Activated CD4-positive, alpha-beta memory T cell treated with anti-CD3 and anti-CD28 coated beads for 36 hours (primary cell): ENCODE data around the gene UTS2. TPM values are rescaled to one million over a fixed set of nuclear protein-coding genes. Genes with fewer than 3 reads are reported as not detected.

Source experiments
- CTCF ChIA-PET: fragments of 350-600 bp; sonication (Branson Sonifier 250); formaldehyde crosslinking; loops from one replicate; lab custom pipeline; 2021; ENCODE audit warnings: antibody characterized with exemption, inconsistent platforms; lab: Charles Lee
- POLR2A ChIA-PET: fragments of 350-600 bp; sonication (Branson Sonifier 250); formaldehyde crosslinking; loops from one replicate; lab custom pipeline; 2021; ENCODE audit warnings: antibody characterized with exemption; lab: Charles Lee
- DNase-seq: peaks from one replicate; pipeline ENCODE4 v3.0.0-alpha.2; 2020
- H3K27ac Mint-ChIP-seq: one replicate; pipeline ENCODE4 v1.8.0; 2021; ENCODE audit warnings: mixed read lengths
- H3K27me3 Mint-ChIP-seq: one replicate; pipeline ENCODE4 v1.8.0; 2021; ENCODE audit warnings: mixed read lengths
- H3K36me3 Mint-ChIP-seq: one replicate; pipeline ENCODE4 v1.8.0; 2021; ENCODE audit warnings: mixed read lengths
- H3K4me1 Mint-ChIP-seq: one replicate; pipeline ENCODE4 v1.8.0; 2021; ENCODE audit warnings: low read depth, mixed read lengths
- H3K4me3 Mint-ChIP-seq: one replicate; pipeline ENCODE4 v1.8.0; 2021; ENCODE audit warnings: mild to moderate bottlenecking, mixed read lengths
- H3K9me3 Mint-ChIP-seq: one replicate; pipeline ENCODE4 v1.8.0; 2021; ENCODE audit warnings: mixed read lengths
- intact Hi-C: fragments of 100-400 bp; cut with micrococcal nuclease; formaldehyde crosslinking; loops from one replicate; pipeline ENCODE4 v1.15.1; 2023
- total RNA-seq, 2 experiments: library from RNA; stranded (reverse); gene quantifications; one replicate each; pipeline ENCODE4 v1.2.3, GENCODE V29; 2021

UTS2 gene
- total RNA-seq, 2 experiments from 2014 or later: not detected

GRCh38 chr1:7831458-7831857, 21.4 kb downstream of the UTS2 start:
- DNase-seq: no peak
- Mint-ChIP-seq H3K9me3 (no peaks in the 10 kb centered on the region), H3K4me3 (no peak overlapping the region), H3K27ac (no peak overlapping the region), H3K27me3 (no peaks in the 10 kb centered on the region), H3K4me1 (peaks cover 12% of the 10 kb centered on the region), H3K36me3 (peaks cover 15% of the 10 kb centered on the region)
- POLR2A ChIA-PET: no interaction called here
- CTCF ChIA-PET: no interaction called here
- intact Hi-C loops: no loop called here

- POLR2A ChIA-PET: no interaction called here
- CTCF ChIA-PET: interaction anchor here (1.7 kb wide), 1 partner anchor 75 kb away, joined by 4 read pairs; no protein-coding TSS in a partner anchor
- intact Hi-C loops: no loop called here
- H3K36me3 Mint-ChIP-seq: peaks cover 8% of the 10 kb centered on the region
- DNase-seq: peak; percentile 47
- no peaks in the 10 kb centered on the region for H3K27me3 Mint-ChIP-seq
- H3K27ac Mint-ChIP-seq: peak overlapping the region; percentile 79
- H3K9me3 Mint-ChIP-seq: no peaks in the 10 kb centered on the region
- peaks cover 12% of the 10 kb centered on the region for H3K4me1 Mint-ChIP-seq
- H3K4me3 Mint-ChIP-seq: peak overlapping the region; percentile 84
Observed at GRCh38 chr1:7827126-7827955, 25.5 kb downstream of the UTS2 start.

- intact Hi-C loops: no loop called here
- peaks cover 13% of the 10 kb centered on the region for H3K36me3 Mint-ChIP-seq
- H3K27me3 Mint-ChIP-seq: no peaks in the 10 kb centered on the region
- H3K4me1 Mint-ChIP-seq: peaks cover 12% of the 10 kb centered on the region
- peak overlapping the region; percentile 84 for H3K4me3 Mint-ChIP-seq
- H3K27ac Mint-ChIP-seq: no peak overlapping the region
- CTCF ChIA-PET: interaction anchor here (1.7 kb wide), 1 partner anchor 74 kb away, joined by 4 read pairs; no protein-coding TSS in a partner anchor
- DNase-seq: no peak
- POLR2A ChIA-PET: no interaction called here
- no peaks in the 10 kb centered on the region for H3K9me3 Mint-ChIP-seq
Observed at GRCh38 chr1:7826363-7826762, 26.5 kb downstream of the UTS2 start.

- ChIA-PET POLR2A (no interaction called here), CTCF (no interaction called here)
- intact Hi-C loops: no loop called here
- no peaks in the 10 kb centered on the region for H3K9me3 Mint-ChIP-seq
- peaks cover 12% of the 10 kb centered on the region for H3K4me1 Mint-ChIP-seq
- DNase-seq: no peak
- H3K27me3 Mint-ChIP-seq: no peaks in the 10 kb centered on the region
- peaks cover 15% of the 10 kb centered on the region for H3K36me3 Mint-ChIP-seq
- no peak overlapping the region for H3K4me3 Mint-ChIP-seq
- H3K27ac Mint-ChIP-seq: no peak overlapping the region
Observed at GRCh38 chr1:7824701-7825100, 28.2 kb downstream of the UTS2 start.

GRCh38 chr1:7821282-7821681, 31.6 kb downstream of the UTS2 start:
- Mint-ChIP-seq H3K9me3 (no peaks in the 10 kb centered on the region), H3K36me3 (peaks cover 13% of the 10 kb centered on the region), H3K27me3 (no peaks in the 10 kb centered on the region), H3K27ac (no peak overlapping the region), H3K4me1 (no peaks in the 10 kb centered on the region), H3K4me3 (no peak overlapping the region)
- no peak for DNase-seq
- ChIA-PET CTCF (interaction anchor here (2.0 kb wide), 1 partner anchor 69 kb away, joined by 6 read pairs; no protein-coding TSS in a partner anchor), POLR2A (no interaction called here)
- intact Hi-C loops: no loop called here

- CTCF ChIA-PET: no interaction called here
- intact Hi-C loops: loop anchor here (5.0 kb wide), 1 partner anchor 88 kb away; no protein-coding TSS in a partner anchor
- Mint-ChIP-seq H3K27me3 (no peaks in the 10 kb centered on the region), H3K4me3 (no peak overlapping the region), H3K9me3 (peaks cover 16% of the 10 kb centered on the region), H3K4me1 (no peaks in the 10 kb centered on the region), H3K36me3 (peaks cover 31% of the 10 kb centered on the region), H3K27ac (no peak overlapping the region)
- DNase-seq: no peak
- POLR2A ChIA-PET: no interaction called here
Observed at GRCh38 chr1:7813677-7814373, 39.0 kb downstream of the UTS2 start.

GRCh38 chr1:7811476-7811875, 41.4 kb downstream of the UTS2 start:
- Mint-ChIP-seq H3K4me1 (no peaks in the 10 kb centered on the region), H3K9me3 (peaks cover 16% of the 10 kb centered on the region), H3K27me3 (no peaks in the 10 kb centered on the region), H3K4me3 (no peak overlapping the region), H3K27ac (no peak overlapping the region), H3K36me3 (peaks cover 31% of the 10 kb centered on the region)
- ChIA-PET POLR2A (no interaction called here), CTCF (no interaction called here)
- intact Hi-C loops: loop anchor here (5.0 kb wide), 1 partner anchor 91 kb away; no protein-coding TSS in a partner anchor
- no peak for DNase-seq

GRCh38 chr1:7810395-7810794, 42.5 kb downstream of the UTS2 start:
- H3K9me3 Mint-ChIP-seq: peaks cover 16% of the 10 kb centered on the region
- ChIA-PET CTCF (interaction anchor here (1.1 kb wide), 1 partner anchor 33 kb away, joined by 3 read pairs; no protein-coding TSS in a partner anchor), POLR2A (no interaction called here)
- H3K36me3 Mint-ChIP-seq: peaks cover 31% of the 10 kb centered on the region
- H3K4me1 Mint-ChIP-seq: no peaks in the 10 kb centered on the region
- DNase-seq: peak; percentile 63
- H3K27me3 Mint-ChIP-seq: no peaks in the 10 kb centered on the region
- H3K27ac Mint-ChIP-seq: no peak overlapping the region
- intact Hi-C loops: loop anchor here (5.0 kb wide), 1 partner anchor 92 kb away; no protein-coding TSS in a partner anchor
- H3K4me3 Mint-ChIP-seq: no peak overlapping the region

GRCh38 chr1:7809742-7810141, 43.1 kb downstream of the UTS2 start:
- no peaks in the 10 kb centered on the region for H3K4me1 Mint-ChIP-seq
- DNase-seq: no peak
- intact Hi-C loops: loop anchor here (5.0 kb wide), 1 partner anchor 93 kb away; no protein-coding TSS in a partner anchor
- H3K27ac Mint-ChIP-seq: no peak overlapping the region
- H3K4me3 Mint-ChIP-seq: no peak overlapping the region
- ChIA-PET POLR2A (no interaction called here), CTCF (no interaction called here)
- peaks cover 16% of the 10 kb centered on the region for H3K9me3 Mint-ChIP-seq
- H3K27me3 Mint-ChIP-seq: no peaks in the 10 kb centered on the region
- H3K36me3 Mint-ChIP-seq: peaks cover 34% of the 10 kb centered on the region

- CTCF ChIA-PET: interaction anchor here (0.6 to 1.6 kb wide), 8 partner anchors 11 to 354 kb away, joined by 3 to 7 read pairs (median 3); no protein-coding TSS in a partner anchor
- Mint-ChIP-seq H3K9me3 (peaks cover 5% of the 10 kb centered on the region), H3K27me3 (no peaks in the 10 kb centered on the region), H3K36me3 (peaks cover 24% of the 10 kb centered on the region), H3K4me1 (no peaks in the 10 kb centered on the region), H3K27ac (no peak overlapping the region), H3K4me3 (no peak overlapping the region)
- no peak for DNase-seq
- intact Hi-C loops: no loop called here
- POLR2A ChIA-PET: interaction anchor here (1.1 kb wide), 1 partner anchor 154 kb away, joined by 3 read pairs; no protein-coding TSS in a partner anchor
Observed at GRCh38 chr1:7808253-7808844, 44.5 kb downstream of the UTS2 start.

GRCh38 chr1:7805460-7805859, 47.4 kb downstream of the UTS2 start:
- H3K36me3 Mint-ChIP-seq: peaks cover 7% of the 10 kb centered on the region
- no peak overlapping the region for H3K27ac Mint-ChIP-seq
- CTCF ChIA-PET: no interaction called here
- no peak for DNase-seq
- intact Hi-C loops: no loop called here
- H3K9me3 Mint-ChIP-seq: no peaks in the 10 kb centered on the region
- no peaks in the 10 kb centered on the region for H3K27me3 Mint-ChIP-seq
- POLR2A ChIA-PET: no interaction called here
- H3K4me3 Mint-ChIP-seq: no peak overlapping the region
- H3K4me1 Mint-ChIP-seq: no peaks in the 10 kb centered on the region
